Activated CD8-positive, alpha-beta memory T cell treated with anti-CD3 and anti-CD28 coated beads for 36 hours (primary cell): Measurements from ENCODE around the gene TMEM117. TPM values are rescaled to one million over a fixed set of nuclear protein-coding genes. Genes with fewer than 3 reads are reported as not detected.
"Not testable (repeated sequence)": the region's sequence is repeated elsewhere in the genome, so short reads cannot be mapped to it uniquely, and the experiment has no call there.

Experiments used
- CTCF ChIA-PET: fragments of 350-600 bp; sonication (Branson Sonifier 250); formaldehyde crosslinking; loops from one replicate; lab custom pipeline; 2021; ENCODE audit warnings: antibody characterized with exemption; lab: Charles Lee
- POLR2A ChIA-PET: fragments of 350-600 bp; sonication (Branson Sonifier 250); formaldehyde crosslinking; loops from one replicate; lab custom pipeline; 2021; ENCODE audit warnings: antibody characterized with exemption; lab: Charles Lee
- total RNA-seq, 2 experiments: library from RNA; stranded (reverse); gene quantifications; one replicate each; pipeline ENCODE4 v1.2.3, GENCODE V29; 2021

Gene TMEM117
- total RNA-seq, 2 experiments from 2014 or later: 1.3 to 1.5 TPM

- ChIA-PET CTCF (no interaction called here), POLR2A (no interaction called here)
These were observed 391.7 kb downstream of the TMEM117 start for GRCh38 chr12:44227616-44228015.

GRCh38 chr12:44229846-44230245, 394.0 kb downstream of the TMEM117 start:
- ChIA-PET POLR2A (no interaction called here), CTCF (no interaction called here)

DNA sequence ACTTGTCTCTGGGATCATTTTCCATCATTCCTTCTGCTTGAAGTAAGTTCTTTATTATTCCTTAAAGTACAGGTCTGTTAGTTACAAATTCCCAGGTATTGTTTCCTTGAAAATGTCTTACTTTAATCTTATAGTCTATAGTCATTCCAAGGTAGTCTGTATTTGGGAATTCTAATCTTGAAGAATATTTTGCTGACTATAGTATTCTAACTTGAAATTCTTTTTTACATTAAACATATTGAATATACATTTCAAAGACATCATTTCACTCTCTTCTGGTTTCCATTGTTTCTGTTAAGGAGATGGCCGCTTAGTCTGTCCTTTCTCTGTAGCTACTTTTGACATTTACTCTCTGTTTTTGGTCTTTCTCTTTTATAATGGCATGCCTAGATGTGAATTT, 399.8 kb downstream of the TMEM117 start:
- POLR2A ChIA-PET: no interaction called here

DNA sequence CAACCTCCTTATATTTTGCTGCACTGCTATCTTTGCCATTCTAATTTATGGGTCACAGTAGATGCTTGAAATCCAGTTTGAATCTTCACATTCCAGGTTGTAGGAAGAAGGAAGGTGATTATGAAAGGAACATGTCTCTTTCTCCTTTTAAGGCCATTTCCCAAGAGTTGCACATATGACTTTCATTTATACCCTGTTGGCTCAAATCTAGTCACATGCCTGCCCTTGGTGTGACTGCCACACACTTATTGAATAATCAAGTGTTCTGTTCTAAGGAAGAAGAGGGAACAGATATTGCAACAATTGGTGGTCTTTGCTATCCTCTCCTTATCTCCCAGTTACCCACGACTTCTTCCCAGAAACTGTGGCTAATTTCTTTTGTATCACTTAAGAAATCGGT, 404.3 kb downstream of the TMEM117 start:
- CTCF ChIA-PET: no interaction called here
- POLR2A ChIA-PET: no interaction called here

More for the DNA sequence above, 399.8 kb downstream of the TMEM117 start:
- CTCF ChIA-PET: no interaction called here

DNA sequence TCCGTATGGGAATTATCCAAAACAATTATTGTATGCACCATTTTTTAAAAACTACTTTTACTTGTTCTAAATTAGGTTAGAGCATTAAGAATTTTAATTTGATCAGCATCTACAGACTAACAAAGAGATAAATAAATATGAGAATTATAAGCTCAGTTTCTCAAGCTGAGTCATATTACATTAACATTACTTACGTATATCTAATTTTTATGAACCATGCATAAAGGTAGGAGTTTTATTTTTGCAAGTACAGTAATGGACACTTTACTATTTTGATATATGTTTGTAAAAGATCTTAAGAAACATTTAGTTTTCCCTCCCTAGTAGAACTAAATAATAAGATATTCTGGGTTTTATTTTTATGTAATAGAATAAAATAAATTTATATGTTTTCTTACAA, 410.1 kb downstream of the TMEM117 start:
- CTCF ChIA-PET: no interaction called here
- POLR2A ChIA-PET: no interaction called here

DNA sequence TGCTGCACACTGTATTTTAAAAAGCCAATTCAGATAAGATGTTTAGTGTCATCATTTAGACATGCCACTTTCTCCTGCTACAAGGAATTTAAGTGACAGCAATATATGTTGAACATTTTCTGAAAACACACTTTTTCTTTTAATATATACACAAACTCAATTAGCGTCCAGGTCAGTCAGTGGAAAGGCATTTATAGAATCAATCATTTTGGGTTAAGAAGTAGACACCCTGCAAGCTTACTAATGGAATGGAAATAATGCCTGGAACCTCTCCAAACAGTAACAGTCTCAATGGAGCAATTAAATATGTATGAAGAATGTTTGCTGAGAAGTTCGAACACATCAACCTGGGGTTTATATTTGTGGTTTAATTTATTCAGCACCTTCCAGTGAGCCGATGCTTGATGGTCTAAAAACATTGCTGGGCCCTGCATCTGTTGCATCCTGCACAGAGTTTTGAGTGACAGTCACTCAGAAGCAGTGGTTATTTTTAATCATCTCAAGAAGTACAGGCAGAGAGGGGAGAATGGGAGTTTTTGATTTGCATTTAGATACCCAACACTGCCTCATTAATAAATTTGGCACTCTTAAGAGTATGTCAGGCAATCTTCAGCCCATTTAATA, 410.7 kb downstream of the TMEM117 start:
- CTCF ChIA-PET: no interaction called here

GRCh38 chr12:44247588-44247987, 411.7 kb downstream of the TMEM117 start:
- CTCF ChIA-PET: no interaction called here
- POLR2A ChIA-PET: no interaction called here

More for the DNA sequence above, 410.7 kb downstream of the TMEM117 start:
- POLR2A ChIA-PET: no interaction called here

GRCh38 chr12:44248436-44248835, 412.6 kb downstream of the TMEM117 start:
- POLR2A ChIA-PET: no interaction called here
- CTCF ChIA-PET: no interaction called here

- CTCF ChIA-PET, POLR2A ChIA-PET: not testable (repeated sequence)
These were observed 414.6 kb downstream of the TMEM117 start for GRCh38 chr12:44250440-44250839.

DNA sequence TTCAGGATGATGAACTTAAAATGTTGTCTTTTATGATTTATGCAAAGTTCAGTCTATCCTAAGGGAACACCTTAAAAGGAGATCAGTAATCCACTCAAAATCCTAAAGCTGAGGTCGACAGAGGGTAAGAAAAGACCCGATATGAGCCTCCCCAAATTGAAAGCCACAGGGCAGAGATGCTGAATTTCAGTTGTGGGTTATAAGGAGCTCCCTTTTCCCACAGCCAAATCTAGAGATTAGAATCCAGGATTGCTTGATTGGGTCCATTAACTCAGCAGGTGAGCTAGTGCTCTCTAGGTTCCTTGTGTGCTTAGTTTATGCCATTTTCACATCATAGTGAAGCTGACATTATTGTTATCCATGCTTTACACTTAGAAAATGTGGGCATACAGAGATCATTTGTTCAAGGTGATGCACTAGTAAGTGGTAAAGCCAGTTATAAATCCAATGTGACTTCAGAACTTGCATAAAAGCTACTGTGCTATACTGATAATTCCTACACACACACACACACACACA, 417.5 kb downstream of the TMEM117 start:
- ChIA-PET POLR2A (no interaction called here), CTCF (no interaction called here)

- CTCF ChIA-PET: no interaction called here
- POLR2A ChIA-PET: no interaction called here
These were observed 422.4 kb downstream of the TMEM117 start for GRCh38 chr12:44258246-44258645.

GRCh38 chr12:44259890-44260289, 424.0 kb downstream of the TMEM117 start:
- ChIA-PET CTCF (no interaction called here), POLR2A (no interaction called here)

- ChIA-PET CTCF (no interaction called here), POLR2A (no interaction called here)
These were observed 424.7 kb downstream of the TMEM117 start for GRCh38 chr12:44260581-44260980.

DNA sequence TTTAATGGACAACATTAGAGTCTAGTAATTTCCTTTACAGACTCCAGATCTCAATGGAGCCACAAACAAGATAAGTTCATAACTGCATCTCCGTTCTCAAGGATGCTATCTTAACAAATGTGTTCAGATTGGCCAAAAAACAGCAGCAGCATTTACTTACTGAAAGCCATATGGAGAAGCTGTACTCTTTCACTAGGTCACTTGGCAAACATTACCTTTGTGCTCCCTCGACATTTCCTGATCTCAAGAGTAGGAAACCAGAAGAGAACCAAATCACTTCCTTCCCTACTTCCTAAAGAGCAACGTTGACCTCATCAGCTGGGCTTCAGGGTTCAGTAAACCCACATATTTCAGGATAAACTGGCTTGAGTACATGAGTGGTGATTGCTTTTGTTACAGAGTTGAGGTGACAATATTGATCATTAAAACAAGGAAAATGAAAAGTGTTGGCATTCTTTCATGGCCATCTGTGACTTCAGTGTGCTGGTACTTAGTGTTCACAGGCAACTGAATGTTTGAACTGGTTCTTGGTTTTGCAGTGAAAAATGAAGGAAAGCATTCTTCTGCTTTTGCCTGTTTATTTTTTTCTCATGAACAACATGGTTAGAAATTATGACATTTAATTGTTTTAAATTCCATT, 449.6 kb downstream of the TMEM117 start:
- ChIA-PET CTCF (no interaction called here), POLR2A (no interaction called here)

DNA sequence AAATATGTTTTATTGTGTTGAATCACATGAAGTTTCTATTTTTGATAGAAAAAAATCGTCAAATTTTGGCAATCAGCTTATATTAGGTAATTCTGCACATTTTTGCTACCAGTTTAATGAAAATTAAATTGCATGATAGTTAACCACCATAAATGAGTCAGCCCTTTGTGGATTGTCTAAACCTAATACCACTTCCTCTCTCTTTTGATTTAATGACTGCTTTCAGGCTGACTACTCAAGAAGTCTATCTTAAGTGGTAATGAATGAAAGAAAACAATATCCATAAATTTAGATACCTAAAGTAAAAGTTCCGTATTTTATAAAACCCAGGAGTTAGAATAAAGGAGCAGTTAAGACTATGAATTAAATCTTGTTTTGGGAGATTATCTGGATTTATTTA, 450.5 kb downstream of the TMEM117 start:
- POLR2A ChIA-PET: no interaction called here

GRCh38 chr12:44286821-44287505, 451.1 kb downstream of the TMEM117 start:
- POLR2A ChIA-PET: no interaction called here

More for the DNA sequence above, 450.5 kb downstream of the TMEM117 start:
- CTCF ChIA-PET: no interaction called here

GRCh38 chr12:44287545-44287944, 451.7 kb downstream of the TMEM117 start:
- POLR2A ChIA-PET: no interaction called here
- CTCF ChIA-PET: no interaction called here

More at GRCh38 chr12:44286821-44287505, 451.1 kb downstream of the TMEM117 start:
- CTCF ChIA-PET: no interaction called here

- ChIA-PET CTCF (no interaction called here), POLR2A (no interaction called here)
These were observed 458.8 kb downstream of the TMEM117 start for GRCh38 chr12:44294649-44295048.

- CTCF ChIA-PET: no interaction called here
- POLR2A ChIA-PET: no interaction called here
These were observed 460.2 kb downstream of the TMEM117 start for GRCh38 chr12:44295958-44296623.

GRCh38 chr12:44296624-44297197, 460.8 kb downstream of the TMEM117 start:
- ChIA-PET POLR2A (no interaction called here), CTCF (no interaction called here)
